GM19240 (cell line): ENCODE measurements around the gene HSF2BP.
"Not testable (repeated sequence)": the region's sequence is repeated elsewhere in the genome, so short reads cannot be mapped to it uniquely, and the experiment has no call there.

ENCODE experiments used
- DNase-seq: peaks from one replicate; pipeline ENCODE4 v3.0.0; 2011; ENCODE audit warnings: low spot score; ENCODE audit not compliant: insufficient read length

HSF2BP gene

GRCh38 chr21:43619344-43619743, 39.9 kb downstream of the HSF2BP start:
- no peak for DNase-seq

GRCh38 chr21:43618940-43619339, 40.3 kb downstream of the HSF2BP start:
- DNase-seq = no peak

- not testable (repeated sequence) for DNase-seq
Measured at GRCh38 chr21:43616861-43617260, 42.4 kb downstream of the HSF2BP start.

GRCh38 chr21:43614839-43615238, 44.4 kb downstream of the HSF2BP start:
- no peak for DNase-seq

GRCh38 chr21:43613755-43614638, 45.3 kb downstream of the HSF2BP start:
- peak; percentile 38 for DNase-seq

- DNase-seq = no peak
Measured at GRCh38 chr21:43611598-43612369, 47.5 kb downstream of the HSF2BP start.

- DNase-seq = no peak
Measured at GRCh38 chr21:43609501-43610340, 49.6 kb downstream of the HSF2BP start.

- DNase-seq = no peak
Measured at GRCh38 chr21:43608664-43609063, 50.6 kb downstream of the HSF2BP start.

GRCh38 chr21:43608225-43608624, 51.1 kb downstream of the HSF2BP start:
- no peak for DNase-seq

- DNase-seq = no peak
Measured at GRCh38 chr21:43605320-43606215, 53.7 kb downstream of the HSF2BP start.

GRCh38 chr21:43604505-43605204, 54.6 kb downstream of the HSF2BP start:
- no peak for DNase-seq

- no peak for DNase-seq
Measured at GRCh38 chr21:43603641-43604504, 55.4 kb downstream of the HSF2BP start.

GRCh38 chr21:43603233-43603626, 56.1 kb downstream of the HSF2BP start:
- no peak for DNase-seq

- no peak for DNase-seq
Measured at GRCh38 chr21:43602266-43603232, 56.7 kb downstream of the HSF2BP start.

- no peak for DNase-seq
Measured at GRCh38 chr21:43600642-43601402, 58.5 kb downstream of the HSF2BP start.

GRCh38 chr21:43599728-43600127, 59.6 kb downstream of the HSF2BP start:
- DNase-seq = no peak
